Measurements from ENCODE around the gene PRRX2. TPM values are rescaled to one million over a fixed set of nuclear protein-coding genes. Genes with fewer than 3 reads are reported as not detected.
"Not testable (repeated sequence)": the region's sequence is repeated elsewhere in the genome, so short reads cannot be mapped to it uniquely, and the experiment has no call there.

Gene PRRX2
- polyA plus RNA-seq, 1 donor (not counting 4 experiments of a cell fraction or from before 2014, with no cell fraction given), result not detected

DNA sequence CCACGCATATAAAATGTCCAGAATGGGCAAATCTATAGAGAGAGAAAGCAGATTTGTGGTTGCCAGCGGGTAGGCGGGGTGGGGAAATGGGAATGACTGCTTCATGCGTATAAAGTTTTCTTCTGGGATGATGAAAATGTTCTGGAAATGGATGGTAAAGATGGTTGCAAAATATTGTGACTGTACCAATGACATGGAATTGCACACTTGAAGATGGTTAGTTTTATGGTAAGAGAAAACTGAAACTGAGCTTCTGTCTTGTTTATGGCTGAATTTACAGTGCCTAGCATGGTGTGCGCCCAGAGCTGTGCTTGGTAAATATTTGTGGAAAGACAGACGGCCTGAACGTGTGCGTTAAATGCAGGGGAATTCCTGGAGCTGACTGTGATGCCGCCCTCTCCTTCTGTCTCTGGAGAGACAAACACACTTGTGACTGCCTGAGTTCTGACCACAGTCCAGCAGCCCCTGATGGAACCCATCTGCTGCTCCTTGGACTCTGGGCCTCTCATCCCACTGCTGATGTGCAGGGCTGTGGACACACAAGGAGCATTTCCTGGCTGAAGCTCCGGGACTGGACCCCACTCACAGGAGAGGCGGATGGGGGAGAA is 96.0 kb downstream of the PRRX2 start:
- dilution Hi-C loops (cut with MboI; ENCODE audit: extremely low pct_ligation_motif_present, low sequenced_read_pairs), result no loop called here
- Histone ChIP-seq H2AFZ (ENCODE audit: control insufficient read depth, low read length) (no peak overlapping the region), H3K9ac (ENCODE audit: control insufficient read depth, extremely low read depth, insufficient read depth, low read length) (no peak overlapping the region), H3K27ac (ENCODE audit: control insufficient read depth, insufficient read depth, low read length) (no peak overlapping the region), H3K27me3 (ENCODE audit: control insufficient read depth, extremely low read depth, insufficient read depth, low read length) (no peaks in the 10 kb centered on the region), H3K4me1 (ENCODE audit: control insufficient read depth, extremely low read depth, insufficient read depth, low read length) (peaks cover 14% of the 10 kb centered on the region), H3K4me2 (ENCODE audit: control insufficient read depth, extremely low read depth, insufficient read depth, low read depth, low read length) (no peak overlapping the region), H3K4me3 (ENCODE audit: control insufficient read depth in 2 of 3, extremely low read depth in 1 of 3, insufficient read depth in 2 of 3, low read depth in 1 of 3, low read length in 3 of 3) (no peak overlapping the region), H4K20me1 (ENCODE audit: control insufficient read depth, extremely low read depth, insufficient read depth, low read length) (no peaks in the 10 kb centered on the region), H3K9me1 (ENCODE audit: control insufficient read depth, extremely low read depth, insufficient read depth, low read length) (no peaks in the 10 kb centered on the region), H3K36me3 (ENCODE audit: control insufficient read depth in 2 of 2, extremely low read depth in 1 of 2, insufficient read depth in 2 of 2, low read length in 2 of 2) (no peaks in the 10 kb centered on the region), H3K9me3 (ENCODE audit: control insufficient read depth, low read depth, low read length) (no peaks in the 10 kb centered on the region), H3K79me2 (ENCODE audit: control insufficient read depth, insufficient read depth, low read length) (no peaks in the 10 kb centered on the region)
- FAIRE-seq (no peak), DNase-seq (ENCODE audit: low read depth, low spot score) (no peak)
- TF ChIP-seq EZH2 (IDR thresholded peaks at IDR 0.05; ENCODE audit: low read length), result no peak
- TF ChIP-seq, protein P1, sequence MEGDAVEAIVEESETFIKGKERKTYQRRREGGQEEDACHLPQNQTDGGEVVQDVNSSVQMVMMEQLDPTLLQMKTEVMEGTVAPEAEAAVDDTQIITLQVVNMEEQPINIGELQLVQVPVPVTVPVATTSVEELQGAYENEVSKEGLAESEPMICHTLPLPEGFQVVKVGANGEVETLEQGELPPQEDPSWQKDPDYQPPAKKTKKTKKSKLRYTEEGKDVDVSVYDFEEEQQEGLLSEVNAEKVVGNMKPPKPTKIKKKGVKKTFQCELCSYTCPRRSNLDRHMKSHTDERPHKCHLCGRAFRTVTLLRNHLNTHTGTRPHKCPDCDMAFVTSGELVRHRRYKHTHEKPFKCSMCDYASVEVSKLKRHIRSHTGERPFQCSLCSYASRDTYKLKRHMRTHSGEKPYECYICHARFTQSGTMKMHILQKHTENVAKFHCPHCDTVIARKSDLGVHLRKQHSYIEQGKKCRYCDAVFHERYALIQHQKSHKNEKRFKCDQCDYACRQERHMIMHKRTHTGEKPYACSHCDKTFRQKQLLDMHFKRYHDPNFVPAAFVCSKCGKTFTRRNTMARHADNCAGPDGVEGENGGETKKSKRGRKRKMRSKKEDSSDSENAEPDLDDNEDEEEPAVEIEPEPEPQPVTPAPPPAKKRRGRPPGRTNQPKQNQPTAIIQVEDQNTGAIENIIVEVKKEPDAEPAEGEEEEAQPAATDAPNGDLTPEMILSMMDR (optimal IDR thresholded peaks at IDR 0.05 in 1 of 3, IDR thresholded peaks at IDR 0.05 in 1 of 3, conservative IDR thresholded peaks at IDR 0.05 in 1 of 3; ENCODE audit: extremely low read depth in 1 of 3, insufficient read depth in 2 of 3, low read length in 3 of 3), result no peak

DNA sequence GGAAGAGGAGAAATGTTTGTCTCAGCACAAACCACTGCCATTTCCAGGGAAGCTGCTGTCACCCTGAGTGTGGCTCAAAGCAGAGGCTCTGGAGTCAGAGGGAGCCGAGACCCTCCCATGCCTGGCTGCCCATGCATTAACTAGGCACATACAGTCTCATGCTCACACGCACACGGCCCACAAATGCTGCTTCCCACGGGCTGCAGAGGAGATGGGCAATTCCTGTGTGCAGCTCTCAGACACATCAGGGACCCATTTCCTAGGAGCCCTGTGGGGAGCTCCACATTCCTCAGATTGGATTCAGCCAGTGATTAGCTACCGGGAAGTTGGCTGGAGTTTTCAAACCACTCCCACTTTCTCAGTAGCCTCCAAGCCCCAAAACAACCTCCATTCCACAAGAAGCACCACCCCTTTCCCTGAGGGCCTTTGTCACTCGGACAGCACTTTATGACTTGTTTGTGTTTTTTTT is 96.5 kb downstream of the PRRX2 start:
- H3K36me3 ChIP-seq (ENCODE audit: control insufficient read depth in 2 of 2, extremely low read depth in 1 of 2, insufficient read depth in 2 of 2, low read length in 2 of 2), result no peaks in the 10 kb centered on the region
- no peak overlapping the region for H3K4me2 ChIP-seq (ENCODE audit: control insufficient read depth, extremely low read depth, insufficient read depth, low read depth, low read length)
- peaks cover 14% of the 10 kb centered on the region for H3K4me1 ChIP-seq (ENCODE audit: control insufficient read depth, extremely low read depth, insufficient read depth, low read length)
- H2AFZ ChIP-seq (ENCODE audit: control insufficient read depth, low read length), result no peak overlapping the region
- no peak overlapping the region for H3K27ac ChIP-seq (ENCODE audit: control insufficient read depth, insufficient read depth, low read length)
- no peaks in the 10 kb centered on the region for H3K79me2 ChIP-seq (ENCODE audit: control insufficient read depth, insufficient read depth, low read length)
- no peaks in the 10 kb centered on the region for H3K27me3 ChIP-seq (ENCODE audit: control insufficient read depth, extremely low read depth, insufficient read depth, low read length)
- DNase-seq (ENCODE audit: low read depth, low spot score), result no peak
- TF ChIP-seq, protein P1 (optimal IDR thresholded peaks at IDR 0.05 in 1 of 3, IDR thresholded peaks at IDR 0.05 in 1 of 3, conservative IDR thresholded peaks at IDR 0.05 in 1 of 3; ENCODE audit: extremely low read depth in 1 of 3, insufficient read depth in 2 of 3, low read length in 3 of 3), result no peak
- no peak for TF ChIP-seq EZH2 (IDR thresholded peaks at IDR 0.05; ENCODE audit: low read length)
- H3K4me3 ChIP-seq (ENCODE audit: control insufficient read depth in 2 of 3, extremely low read depth in 1 of 3, insufficient read depth in 2 of 3, low read depth in 1 of 3, low read length in 3 of 3), result no peak overlapping the region
- dilution Hi-C loops (cut with MboI; ENCODE audit: extremely low pct_ligation_motif_present, low sequenced_read_pairs), result no loop called here
- H3K9ac ChIP-seq (ENCODE audit: control insufficient read depth, extremely low read depth, insufficient read depth, low read length), result no peak overlapping the region
- no peak for FAIRE-seq
- no peaks in the 10 kb centered on the region for H3K9me1 ChIP-seq (ENCODE audit: control insufficient read depth, extremely low read depth, insufficient read depth, low read length)
- H4K20me1 ChIP-seq (ENCODE audit: control insufficient read depth, extremely low read depth, insufficient read depth, low read length), result no peaks in the 10 kb centered on the region
- H3K9me3 ChIP-seq (ENCODE audit: control insufficient read depth, low read depth, low read length), result no peaks in the 10 kb centered on the region

DNA sequence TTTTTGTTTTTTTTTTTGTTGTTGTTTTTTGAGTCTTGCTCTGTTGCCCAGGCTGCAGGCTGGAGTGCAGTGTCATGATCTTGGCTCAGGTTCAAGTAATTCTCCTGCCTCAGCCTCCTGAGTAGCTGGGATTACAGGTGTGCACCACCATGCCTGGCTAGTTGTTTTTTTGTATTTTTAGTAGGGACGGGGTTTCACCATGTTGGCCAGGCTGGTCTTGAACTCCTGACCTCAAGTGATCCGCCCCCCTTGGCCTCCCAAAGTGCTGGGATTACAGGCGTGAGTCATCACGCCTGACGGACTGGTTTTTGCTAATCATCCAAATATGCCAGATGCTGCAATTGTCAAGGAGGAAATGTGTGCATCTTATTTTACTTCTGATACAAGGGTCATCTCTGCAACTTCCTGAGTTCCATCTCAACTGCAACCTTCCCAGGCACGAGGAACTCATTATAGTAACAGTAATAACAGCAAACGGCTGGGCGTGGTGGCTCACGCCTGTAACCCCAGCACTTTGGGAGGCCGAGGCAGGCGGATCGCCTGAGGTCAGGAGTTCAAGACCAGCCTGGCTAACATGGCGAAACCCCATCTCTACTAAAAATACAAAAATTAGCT is 97.0 kb downstream of the PRRX2 start:
- H3K9ac ChIP-seq (ENCODE audit: control insufficient read depth, extremely low read depth, insufficient read depth, low read length); FAIRE-seq; H3K27me3 ChIP-seq (ENCODE audit: control insufficient read depth, extremely low read depth, insufficient read depth, low read length); H3K79me2 ChIP-seq (ENCODE audit: control insufficient read depth, insufficient read depth, low read length); DNase-seq (ENCODE audit: low read depth, low spot score); H2AFZ ChIP-seq (ENCODE audit: control insufficient read depth, low read length); dilution Hi-C loops (cut with MboI; ENCODE audit: extremely low pct_ligation_motif_present, low sequenced_read_pairs); H3K9me3 ChIP-seq (ENCODE audit: control insufficient read depth, low read depth, low read length); H3K36me3 ChIP-seq (ENCODE audit: control insufficient read depth in 2 of 2, extremely low read depth in 1 of 2, insufficient read depth in 2 of 2, low read length in 2 of 2); H4K20me1 ChIP-seq (ENCODE audit: control insufficient read depth, extremely low read depth, insufficient read depth, low read length); H3K4me3 ChIP-seq (ENCODE audit: control insufficient read depth in 2 of 3, extremely low read depth in 1 of 3, insufficient read depth in 2 of 3, low read depth in 1 of 3, low read length in 3 of 3); H3K4me2 ChIP-seq (ENCODE audit: control insufficient read depth, extremely low read depth, insufficient read depth, low read depth, low read length); H3K9me1 ChIP-seq (ENCODE audit: control insufficient read depth, extremely low read depth, insufficient read depth, low read length); H3K27ac ChIP-seq (ENCODE audit: control insufficient read depth, insufficient read depth, low read length): not testable (repeated sequence)
- peaks cover 14% of the 10 kb centered on the region for H3K4me1 ChIP-seq (ENCODE audit: control insufficient read depth, extremely low read depth, insufficient read depth, low read length)
